Body of pancreas (tissue), 4 donors: ENCODE results near the gene MTMR2. TPM values are rescaled to one million over a fixed set of nuclear protein-coding genes. Genes with fewer than 3 reads are reported as not detected.

Experiments used
- ATAC-seq: fragments of 150-250 bp; one replicate; pipeline ENCODE4 v1.9.1; 2016
- DNase-seq, 4 donors: peaks; one replicate each; pipeline ENCODE4 v3.0.0-alpha.2; 2019
- H3K27ac ChIP-seq, 4 donors: fragments of 200-600 bp; sonication (generic); 1 replicate in 3 of 4; 2 replicates in 1 of 4; pipeline versions ENCODE4 v1.5.1 to v1.6.1; 2016 to 2019; ENCODE audit warnings: mild to moderate bottlenecking in 1 of 4, mixed read lengths in 1 of 4, moderate library complexity in 1 of 4
- H3K27me3 ChIP-seq, 2 donors: fragments of 200-600 bp; sonication (generic); one replicate each; pipeline ENCODE4 v1.6.0; 2016; ENCODE audit warnings: mild to moderate bottlenecking in 1 of 2
- H3K36me3 ChIP-seq, 2 donors: fragments of 200-600 bp; sonication (generic); replicated peaks in 1 of 2; 2 replicates each; pipeline ENCODE4 v1.5.1; 2016; ENCODE audit warnings: low read depth in 2 of 2; ENCODE audit not compliant: insufficient read depth in 1 of 2
- H3K4me1 ChIP-seq: fragments of 200-600 bp; sonication (generic); one replicate; pipeline ENCODE4 v1.6.0; 2016
- H3K4me3 ChIP-seq, 2 donors: fragments of 200-600 bp; sonication (generic); 1 replicate in 1 of 2; 2 replicates in 1 of 2; pipeline ENCODE4 v1.5.1; 2016 to 2019
- H3K9me3 ChIP-seq, 3 donors: fragments of 200-600 bp; sonication (generic); 1 replicate in 2 of 3; 2 replicates in 1 of 3; pipeline ENCODE4 v1.5.1; 2016
- CTCF ChIP-seq, 7 experiments: fragments of 450-650 bp in 4 of 7; fragments of 200-600 bp in 3 of 7; sonication (generic) in 3 of 7; IDR thresholded peaks; one replicate each; pipeline ENCODE4 v1.5.1; 2016 to 2019; ENCODE audit warnings: antibody characterized with exemption in 7 of 7
- POLR2A ChIP-seq, 3 donors: fragments of 450-650 bp; IDR thresholded peaks; one replicate each; pipeline ENCODE4 v1.6.1; 2016; ENCODE audit warnings: antibody characterized with exemption in 3 of 3, mild to moderate bottlenecking in 2 of 3
- WGBS, 2 donors: methylation state at CpG; one replicate each; pipeline ENCODE4 v1.1.5; 2017; 5-methylcytosine and 5-hydroxymethylcytosine counted together
- intact Hi-C: fragments of 100-400 bp; cut with DNase I; formaldehyde crosslinking; loops from one replicate; pipeline ENCODE4 v1.15.1; 2023
- total RNA-seq, 2 donors: library from RNA; depleted of rRNA; stranded (reverse); fragments of >200 nt; gene quantifications; one replicate each; pipeline ENCODE4 v1.1.0, GENCODE V29; 2016

The MTMR2 gene
- total RNA-seq, 2 donors from 2014 or later, result 6.9 to 14.5 TPM

GRCh38 chr11:95939091-95939490 lies 15.2 kb upstream of the MTMR2 start:
- ATAC-seq (no peak), DNase-seq (no peak)
- Histone ChIP-seq H3K27me3 (no peaks in the 10 kb centered on the region), H3K27ac (no peak overlapping the region), H3K4me3 (no peak overlapping the region), H3K9me3 (no peaks in the 10 kb centered on the region), H3K4me1 (no peaks in the 10 kb centered on the region), H3K36me3 (no peaks in the 10 kb centered on the region)
- 72 to 83% methylated on average over 6 of the region's 6 CpGs for WGBS, 2 donors
- intact Hi-C loops, result no loop called here
- TF ChIP-seq CTCF (IDR thresholded peaks at IDR 0.05) (no peak), POLR2A (IDR thresholded peaks at IDR 0.05) (no peak)

GRCh38 chr11:95937358-95937757 lies 13.5 kb upstream of the MTMR2 start:
- no peaks in the 10 kb centered on the region for H3K4me1 ChIP-seq
- intact Hi-C loops, result no loop called here
- H3K9me3 ChIP-seq, result no peaks in the 10 kb centered on the region
- H3K27me3 ChIP-seq, result no peaks in the 10 kb centered on the region
- DNase-seq (no peak), ATAC-seq (no peak)
- no peaks in the 10 kb centered on the region for H3K36me3 ChIP-seq
- H3K4me3 ChIP-seq, result no peak overlapping the region
- TF ChIP-seq POLR2A (IDR thresholded peaks at IDR 0.05), result no peak
- TF ChIP-seq CTCF (IDR thresholded peaks at IDR 0.05), result no peak
- no peak overlapping the region for H3K27ac ChIP-seq

GRCh38 chr11:95933594-95933993 lies 9.7 kb upstream of the MTMR2 start:
- Histone ChIP-seq H3K4me1 (no peaks in the 10 kb centered on the region), H3K4me3 (no peak overlapping the region), H3K27me3 (no peaks in the 10 kb centered on the region), H3K9me3 (no peaks in the 10 kb centered on the region), H3K27ac (no peak overlapping the region), H3K36me3 (no peaks in the 10 kb centered on the region)
- ATAC-seq (no peak), DNase-seq (no peak)
- intact Hi-C loops, result no loop called here
- 71% methylated on average over 5 of the region's 5 CpGs for WGBS, 2 donors
- TF ChIP-seq CTCF (IDR thresholded peaks at IDR 0.05) (no peak), POLR2A (IDR thresholded peaks at IDR 0.05) (no peak)

GRCh38 chr11:95931916-95932315 lies 8.0 kb upstream of the MTMR2 start:
- ATAC-seq, result no peak
- TF ChIP-seq POLR2A (IDR thresholded peaks at IDR 0.05), result no peak
- no peak for TF ChIP-seq CTCF (IDR thresholded peaks at IDR 0.05)
- H3K4me3 ChIP-seq, result no peak overlapping the region

GRCh38 chr11:95930948-95931347 lies 7.0 kb upstream of the MTMR2 start:
- no peaks in the 10 kb centered on the region for H3K4me1 ChIP-seq
- no peaks in the 10 kb centered on the region for H3K27me3 ChIP-seq
- H3K4me3 ChIP-seq, result no peak overlapping the region
- TF ChIP-seq POLR2A (IDR thresholded peaks at IDR 0.05), result no peak
- no peak for TF ChIP-seq CTCF (IDR thresholded peaks at IDR 0.05)
- 30 to 58% methylated on average over 1 of the region's 1 CpG for WGBS, 2 donors
- intact Hi-C loops, result no loop called here
- DNase-seq (no peak), ATAC-seq (no peak)
- H3K9me3 ChIP-seq, result no peaks in the 10 kb centered on the region
- H3K36me3 ChIP-seq, result no peaks in the 10 kb centered on the region
- no peak overlapping the region for H3K27ac ChIP-seq

More at GRCh38 chr11:95931916-95932315, 8.0 kb upstream of the MTMR2 start:
- Histone ChIP-seq H3K27ac (no peak overlapping the region), H3K27me3 (no peaks in the 10 kb centered on the region), H3K36me3 (no peaks in the 10 kb centered on the region), H3K4me1 (no peaks in the 10 kb centered on the region), H3K9me3 (no peaks in the 10 kb centered on the region)
- no peak for DNase-seq
- intact Hi-C loops, result no loop called here
- 34 to 64% methylated on average over 1 of the region's 1 CpG for WGBS, 2 donors
